B cell (primary cell): ENCODE results near the gene SPRED2. TPM values are rescaled to one million over a fixed set of nuclear protein-coding genes. Genes with fewer than 3 reads are reported as not detected.

Experiments
- ATAC-seq: fragments of 200-7000 bp; cut with Tn5 transposase; one replicate; pipeline ENCODE4 v1.10.0; 2021; ENCODE audit warnings: low read depth, mild to moderate bottlenecking, moderate number of reproducible peaks, moderate library complexity
- CTCF ChIA-PET: fragments of 350-600 bp; sonication (Branson Sonifier 250); formaldehyde crosslinking; loops from one replicate; lab custom pipeline; 2021; ENCODE audit warnings: antibody characterized with exemption, inconsistent platforms; lab: Charles Lee
- POLR2A ChIA-PET: fragments of 350-600 bp; sonication (Branson Sonifier 250); formaldehyde crosslinking; loops from one replicate; lab custom pipeline; 2021; ENCODE audit warnings: antibody characterized with exemption; lab: Charles Lee
- DNase-seq: peaks from one replicate; pipeline ENCODE4 v3.0.0; 2013
- H2AFZ ChIP-seq: 2 replicates; pipeline ENCODE4 v1.6.1; 2012; ENCODE audit warnings: mild to moderate bottlenecking, low read depth, low read length; ENCODE audit not compliant: insufficient read depth, poor library complexity, severe bottlenecking
- H3K27ac ChIP-seq, 2 donors: 1 replicate in 1 of 2; 2 replicates in 1 of 2; pipeline ENCODE4 v1.5.1; 2012 to 2013; ENCODE audit warnings: low read length in 2 of 2, mild to moderate bottlenecking in 2 of 2, moderate library complexity in 1 of 2
- H3K27me3 ChIP-seq, 4 experiments: fragments of 200-600 bp in 1 of 4; sonication (generic) in 1 of 4; replicated peaks in 1 of 4; 1 replicate in 2 of 4; 2 replicates in 2 of 4; pipeline versions ENCODE4 v1.6.1 to v1.7.0; 2013 to 2016; ENCODE audit warnings: low read length in 3 of 4, mild to moderate bottlenecking in 2 of 4, mixed read lengths in 1 of 4, moderate library complexity in 1 of 4; ENCODE audit not compliant: insufficient read depth in 4 of 4, control insufficient read depth in 3 of 4; ENCODE audit errors: control extremely low read depth in 1 of 4
- H3K36me3 ChIP-seq, 2 experiments: replicated peaks in 1 of 2; 1 replicate in 1 of 2; 2 replicates in 1 of 2; pipeline versions ENCODE4 v1.6.1 to v1.7.1; 2013; ENCODE audit warnings: low read length in 1 of 2; ENCODE audit not compliant: insufficient read depth in 2 of 2, control insufficient read depth in 1 of 2; ENCODE audit errors: control extremely low read depth in 1 of 2, extremely low read depth in 1 of 2
- H3K4me1 ChIP-seq, 2 donors: fragments of 200-600 bp in 1 of 2; sonication (generic) in 1 of 2; 1 replicate in 1 of 2; 2 replicates in 1 of 2; pipeline versions ENCODE4 v1.5.1 to v1.6.1; 2013 to 2017; ENCODE audit warnings: low read length in 2 of 2; ENCODE audit not compliant: control insufficient read depth in 2 of 2, insufficient read depth in 2 of 2
- H3K4me2 ChIP-seq: replicated peaks from 2 replicates; pipeline ENCODE3; 2012; ENCODE audit warnings: mild to moderate bottlenecking, low read depth, low read length; ENCODE audit not compliant: poor library complexity, severe bottlenecking
- H3K4me3 ChIP-seq, 5 experiments: fragments of 200-600 bp in 1 of 5; sonication (generic) in 1 of 5; 1 replicate in 3 of 5; 2 replicates in 2 of 5; pipeline versions ENCODE4 v1.5.1 to v1.7.0; 2011 to 2016; ENCODE audit warnings: low read length in 4 of 5, mild to moderate bottlenecking in 4 of 5, low read depth in 2 of 5, control low read depth in 1 of 5, moderate library complexity in 1 of 5; ENCODE audit not compliant: insufficient read depth in 1 of 5; ENCODE audit errors: control extremely low read depth in 1 of 5, extremely low read depth in 1 of 5
- H3K79me2 ChIP-seq: fragments of 200-600 bp; sonication (generic); one replicate; pipeline ENCODE4 v1.6.0; 2016; ENCODE audit warnings: low read length; ENCODE audit not compliant: control insufficient read depth, insufficient read depth
- H3K9ac ChIP-seq: fragments of 200-600 bp; sonication (generic); 2 replicates; pipeline ENCODE4 v1.6.1; 2017; ENCODE audit warnings: mild to moderate bottlenecking, low read length, moderate library complexity
- H3K9me3 ChIP-seq, 3 donors: one replicate each; pipeline versions ENCODE4 v1.6.1 to v1.7.1; 2013; ENCODE audit warnings: low read length in 2 of 3; ENCODE audit not compliant: control insufficient read depth in 2 of 3, insufficient read depth in 1 of 3; ENCODE audit errors: control extremely low read depth in 1 of 3
- H4K20me1 ChIP-seq: 2 replicates; pipeline ENCODE4 v1.6.0; 2012; ENCODE audit warnings: mild to moderate bottlenecking, low read length; ENCODE audit not compliant: insufficient read depth, control insufficient read depth, poor library complexity, severe bottlenecking
- H3K27ac Mint-ChIP-seq: one replicate; pipeline ENCODE4 v1.8.0; 2021; ENCODE audit warnings: mixed read lengths
- H3K27me3 Mint-ChIP-seq: one replicate; pipeline ENCODE4 v1.8.0; 2021; ENCODE audit warnings: mixed read lengths
- H3K4me1 Mint-ChIP-seq: one replicate; pipeline ENCODE4 v1.8.0; 2021; ENCODE audit warnings: mixed read lengths
- H3K4me3 Mint-ChIP-seq: one replicate; pipeline ENCODE4 v1.8.0; 2021; ENCODE audit warnings: mixed read lengths
- H3K9me3 Mint-ChIP-seq: one replicate; pipeline ENCODE4 v1.8.0; 2022; ENCODE audit warnings: mixed read lengths; ENCODE audit not compliant: insufficient read depth
- CTCF ChIP-seq: fragments of 200-600 bp; IDR thresholded peaks from one replicate; pipeline ENCODE4 v1.8.0; 2022; ENCODE audit warnings: antibody characterized with exemption, mild to moderate bottlenecking
- EZH2 ChIP-seq: IDR thresholded peaks from 2 replicates; pipeline ENCODE4 v1.6.1; 2012; ENCODE audit warnings: borderline replicate concordance, low read depth, mild to moderate bottlenecking, moderate library complexity, low read length; ENCODE audit not compliant: insufficient read depth, poor library complexity, severe bottlenecking
- WGBS: methylation state at CpG from one replicate; pipeline ENCODE4 v1.1.5; 2013; ENCODE audit warnings: missing lambda C conversion rate; ENCODE audit not compliant: insufficient coverage; 5-methylcytosine and 5-hydroxymethylcytosine counted together
- intact Hi-C: fragments of 100-400 bp; cut with micrococcal nuclease; formaldehyde crosslinking; loops from one replicate; pipeline ENCODE4 v1.10.0; 2022
- polyA plus RNA-seq: library from polyadenylated mRNA; depleted of rRNA; stranded (reverse); fragments of >200 nt; gene quantifications from 2 replicates; pipeline ENCODE4 v1.2.3, GENCODE V29; 2012
- total RNA-seq, 2 donors: library from RNA; stranded (reverse); fragments of 120-200 nt in 1 of 2; gene quantifications; 1 replicate in 1 of 2; 2 replicates in 1 of 2; pipeline versions ENCODE4 v1.2.3 to v1.2.4, GENCODE V29; 2013 to 2022

Gene SPRED2
- total and polyA plus RNA-seq, 2 donors (not counting 1 experiment from before 2014, with no cell fraction given): 0.40 to 1.3 TPM

DNA sequence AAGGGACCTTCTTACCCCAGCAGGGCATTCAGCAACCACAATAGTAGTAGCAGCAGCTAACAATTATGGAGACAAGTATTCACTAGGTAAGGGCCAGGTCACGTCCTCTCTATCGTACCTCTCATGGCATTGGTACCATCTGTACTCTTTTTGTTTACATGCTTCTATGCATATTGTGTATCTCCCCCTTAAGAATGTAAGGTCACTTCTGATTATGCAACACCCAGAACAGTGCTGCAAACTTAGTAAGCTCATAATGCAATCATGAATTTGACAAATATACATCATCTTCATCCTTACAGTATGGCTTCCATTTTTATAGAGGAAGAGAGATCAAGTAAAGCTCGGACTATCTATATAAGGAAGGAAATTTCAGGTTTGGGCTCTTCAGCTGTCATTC is 46.1 kb downstream of the SPRED2 start:
- intact Hi-C loops: no loop called here
- no peak overlapping the region for H3K4me2 ChIP-seq
- peaks cover 59 to 67% of the 10 kb centered on the region in 2 donors for H3K4me1 ChIP-seq
- ATAC-seq (no peak), DNase-seq (no peak)
- WGBS: 100% methylated on average over 2 of the region's 3 CpGs
- no peaks in the 10 kb centered on the region for H3K9me3 ChIP-seq
- H3K36me3 ChIP-seq: no peaks in the 10 kb centered on the region
- no peaks in the 10 kb centered on the region for H4K20me1 ChIP-seq
- no peak overlapping the region for H2AFZ ChIP-seq
- Mint-ChIP-seq H3K4me3 (no peak overlapping the region), H3K27ac (no peak overlapping the region), H3K4me1 (peaks cover 63% of the 10 kb centered on the region), H3K27me3 (no peaks in the 10 kb centered on the region), H3K9me3 (no peaks in the 10 kb centered on the region)
- no peak overlapping the region for H3K27ac ChIP-seq
- no peak overlapping the region for H3K9ac ChIP-seq
- CTCF ChIA-PET: no interaction called here
- no peaks in the 10 kb centered on the region for H3K79me2 ChIP-seq
- H3K4me3 ChIP-seq: no peak overlapping the region
- peaks cover 0 to under 1% (median 0%) of the 10 kb centered on the region in 4 experiments for H3K27me3 ChIP-seq
- POLR2A ChIA-PET: no interaction called here
- TF ChIP-seq CTCF (no peak), EZH2 (no peak)

DNA sequence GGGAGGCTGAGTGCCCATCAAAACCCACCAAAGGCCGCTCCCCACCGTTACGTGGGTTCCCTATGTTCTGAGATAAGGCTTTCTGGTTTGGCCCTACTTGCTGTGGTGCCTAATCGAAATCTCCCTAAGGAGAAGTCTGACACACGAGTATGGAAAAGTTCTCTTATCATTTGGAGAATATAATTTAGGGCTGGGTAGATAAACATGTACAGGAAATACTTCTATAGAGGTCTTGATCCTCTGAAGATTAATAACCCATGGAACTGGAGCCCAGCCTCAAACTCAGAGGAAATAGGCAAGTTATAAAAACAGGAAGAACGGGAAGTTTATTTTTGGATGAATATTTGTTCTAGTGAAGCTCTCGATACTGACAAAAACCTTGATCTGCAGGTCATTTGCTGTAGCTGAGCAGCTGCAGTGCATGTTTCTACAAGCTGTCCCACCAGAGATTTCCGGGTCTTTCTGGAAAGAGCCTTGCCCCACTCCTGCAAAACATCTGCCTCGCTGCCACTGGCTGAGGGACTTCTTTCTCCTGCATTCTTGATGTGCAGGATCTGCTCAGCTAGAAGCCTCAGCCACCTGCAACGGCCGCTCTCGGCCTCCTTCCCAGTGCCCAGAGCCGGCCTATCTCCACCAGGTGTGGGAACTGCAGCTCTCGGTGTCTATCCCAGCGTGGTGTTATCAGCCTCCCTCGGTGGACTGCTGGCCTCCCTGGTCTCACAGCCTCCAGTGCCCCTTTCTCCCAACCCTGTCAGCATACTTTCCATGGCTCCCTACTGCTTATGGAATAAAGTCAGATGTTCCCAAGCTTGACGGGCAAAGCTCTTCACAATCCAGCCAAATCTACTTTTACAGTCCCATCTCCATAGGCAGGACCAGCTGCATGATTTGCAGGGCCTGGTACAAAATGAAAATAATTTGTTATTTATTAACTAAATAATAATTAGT is 48.6 kb downstream of the SPRED2 start:
- Histone ChIP-seq H3K36me3 (no peaks in the 10 kb centered on the region), H2AFZ (peak overlapping the region; percentile 73), H3K4me3 (no peak overlapping the region), H4K20me1 (no peaks in the 10 kb centered on the region), H3K79me2 (no peaks in the 10 kb centered on the region), H3K4me2 (peak overlapping the region; percentile 74), H3K27me3 (peaks cover 0 to 9% (median 0%) of the 10 kb centered on the region in 4 experiments), H3K9me3 (no peaks in the 10 kb centered on the region), H3K27ac (peak overlapping the region in 1 of 2 donors; percentile 59), H3K9ac (no peak overlapping the region), H3K4me1 (peaks cover 35 to 43% of the 10 kb centered on the region in 2 donors)
- TF ChIP-seq EZH2: no peak
- no peak for TF ChIP-seq CTCF
- DNase-seq (no peak), ATAC-seq (no peak)
- no peaks in the 10 kb centered on the region for H3K9me3 Mint-ChIP-seq
- WGBS: 42% methylated on average over 13 of the region's 17 CpGs
- peaks cover 40% of the 10 kb centered on the region for H3K4me1 Mint-ChIP-seq
- no peak overlapping the region for H3K4me3 Mint-ChIP-seq
- intact Hi-C loops: loop anchor here (2.0 kb wide), 2 partner anchors 47 to 171 kb away; no protein-coding TSS in a partner anchor
- ChIA-PET CTCF (interaction anchor here (0.6 to 1.4 kb wide), 2 partner anchors 56 to 184 kb away, joined by 3 to 7 read pairs; no protein-coding TSS in a partner anchor), POLR2A (interaction anchor here (0.6 kb wide), 1 partner anchor 106 kb away, joined by 4 read pairs; no protein-coding TSS in a partner anchor)
- peaks cover 6% of the 10 kb centered on the region for H3K27me3 Mint-ChIP-seq
- H3K27ac Mint-ChIP-seq: no peak overlapping the region
